Measurements from ENCODE around the gene KCNN2. TPM values are rescaled to one million over a fixed set of nuclear protein-coding genes. Genes with fewer than 3 reads are reported as not detected.
A peak's percentile ranks its signal among the peaks of the same experiment; 100 is the strongest.

Gene KCNN2
- polyA plus RNA-seq, 6 donors from 2014 or later, result not detected

DNA sequence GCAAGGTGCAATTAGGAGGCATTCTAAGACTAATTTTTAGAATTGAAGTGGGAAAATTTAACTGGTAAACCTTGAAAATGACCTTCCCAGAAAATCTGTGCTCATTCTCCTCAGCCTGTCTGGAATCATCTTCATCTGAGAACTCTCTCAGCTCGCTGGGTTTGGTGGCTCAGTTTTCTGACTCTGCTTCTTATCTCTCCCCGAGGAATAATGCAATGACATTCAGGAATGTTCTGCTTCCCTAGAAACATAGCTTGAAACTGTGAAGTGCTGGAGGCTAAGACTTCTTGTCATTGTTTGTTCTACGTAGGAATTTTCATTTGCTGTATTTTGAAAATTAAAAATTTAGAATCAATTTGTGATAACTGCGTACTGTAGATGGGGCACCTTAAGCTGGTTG, 86.6 kb downstream of the KCNN2 start:
- no peaks in the 10 kb centered on the region for H3K36me3 Mint-ChIP-seq
- H3K4me1 Mint-ChIP-seq, result peaks cover 0 to 6% (median 0%) of the 10 kb centered on the region in 3 donors
- ATAC-seq (ENCODE audit: low read depth in 2 of 2) (no peak), DNase-seq (no peak)
- H3K27me3 Mint-ChIP-seq, result peaks cover 7 to 13% (median 11%) of the 10 kb centered on the region in 3 donors
- H3K4me3 Mint-ChIP-seq, result no peak overlapping the region
- H3K9me3 Mint-ChIP-seq, result no peaks in the 10 kb centered on the region
- H3K27ac Mint-ChIP-seq, result no peak overlapping the region

- no peaks in the 10 kb centered on the region for H3K9me3 Mint-ChIP-seq
- H3K4me1 Mint-ChIP-seq, result peaks cover 0 to 6% (median 0%) of the 10 kb centered on the region in 3 donors
- H3K4me3 Mint-ChIP-seq, result peak overlapping the region in 1 of 8 donors; percentile 26
- no peaks in the 10 kb centered on the region for H3K36me3 Mint-ChIP-seq
- peaks cover 11 to 16% (median 11%) of the 10 kb centered on the region in 3 donors for H3K27me3 Mint-ChIP-seq
- H3K27ac Mint-ChIP-seq, result peak overlapping the region in 1 of 6 donors; percentile 42
- DNase-seq (peak; percentile 3), ATAC-seq (ENCODE audit: low read depth in 2 of 2) (peak; percentile 69 to 73)
Measured at GRCh38 chr5:114449860-114450421, 88.1 kb downstream of the KCNN2 start.

GRCh38 chr5:114450437-114450836, 88.6 kb downstream of the KCNN2 start:
- ATAC-seq (ENCODE audit: low read depth in 2 of 2), result no peak
- H3K36me3 Mint-ChIP-seq, result no peaks in the 10 kb centered on the region
- H3K27me3 Mint-ChIP-seq, result peaks cover 11 to 16% (median 13%) of the 10 kb centered on the region in 3 donors
- H3K4me3 Mint-ChIP-seq, result no peak overlapping the region
- peaks cover 0 to 6% (median 0%) of the 10 kb centered on the region in 3 donors for H3K4me1 Mint-ChIP-seq
- no peak for DNase-seq
- H3K9me3 Mint-ChIP-seq, result no peaks in the 10 kb centered on the region
- H3K27ac Mint-ChIP-seq, result peak overlapping the region in 1 of 6 donors; percentile 42

- peaks cover 9 to 12% (median 10%) of the 10 kb centered on the region in 3 donors for H3K27me3 Mint-ChIP-seq
- no peak overlapping the region for H3K27ac Mint-ChIP-seq
- ATAC-seq (ENCODE audit: low read depth in 2 of 2) (no peak), DNase-seq (no peak)
- no peaks in the 10 kb centered on the region for H3K4me1 Mint-ChIP-seq
- no peaks in the 10 kb centered on the region for H3K36me3 Mint-ChIP-seq
- no peak overlapping the region for H3K4me3 Mint-ChIP-seq
- peaks cover 0 to 1% (median 0%) of the 10 kb centered on the region in 7 donors for H3K9me3 Mint-ChIP-seq
Measured at GRCh38 chr5:114458726-114459125, 96.9 kb downstream of the KCNN2 start.

DNA sequence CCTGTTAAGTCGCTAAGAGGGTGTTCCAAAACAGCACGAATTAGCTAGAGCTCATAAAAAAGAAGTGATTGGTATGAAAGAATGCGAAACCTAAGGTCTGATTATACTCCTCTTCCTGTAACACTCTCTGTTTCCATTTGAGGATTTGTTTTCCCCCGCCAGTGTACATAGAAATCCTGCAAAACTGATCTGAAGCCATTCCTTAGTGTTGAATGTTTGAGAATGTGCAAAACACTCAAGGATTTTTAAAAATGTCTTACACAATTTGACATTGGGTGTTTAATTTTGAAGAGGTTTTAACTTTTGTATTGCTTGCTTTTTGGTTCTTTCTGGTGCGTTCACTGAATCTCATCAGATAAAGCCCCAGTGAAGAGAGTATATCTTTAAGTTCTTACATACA, 105.3 kb downstream of the KCNN2 start:
- Mint-ChIP-seq H3K27ac (no peak overlapping the region), H3K9me3 (peaks cover 0 to 4% (median 0%) of the 10 kb centered on the region in 7 donors), H3K36me3 (no peaks in the 10 kb centered on the region), H3K27me3 (no peaks in the 10 kb centered on the region), H3K4me1 (no peaks in the 10 kb centered on the region), H3K4me3 (no peak overlapping the region)
- ATAC-seq (ENCODE audit: low read depth in 2 of 2) (no peak), DNase-seq (no peak)

- no peaks in the 10 kb centered on the region for H3K36me3 Mint-ChIP-seq
- H3K9me3 Mint-ChIP-seq, result peaks cover 0 to 4% (median 0%) of the 10 kb centered on the region in 7 donors
- no peak for DNase-seq
- H3K4me3 Mint-ChIP-seq, result no peak overlapping the region
- no peak for ATAC-seq (ENCODE audit: low read depth in 2 of 2)
- H3K4me1 Mint-ChIP-seq, result no peaks in the 10 kb centered on the region
- no peaks in the 10 kb centered on the region for H3K27me3 Mint-ChIP-seq
- H3K27ac Mint-ChIP-seq, result no peak overlapping the region
Measured at GRCh38 chr5:114467729-114468128, 105.9 kb downstream of the KCNN2 start.

- Mint-ChIP-seq H3K4me1 (no peaks in the 10 kb centered on the region), H3K27ac (peak overlapping the region in 1 of 6 donors; percentile 86), H3K9me3 (peaks cover 0 to 4% (median 0%) of the 10 kb centered on the region in 7 donors), H3K27me3 (no peaks in the 10 kb centered on the region), H3K4me3 (no peak overlapping the region), H3K36me3 (no peaks in the 10 kb centered on the region)
- no peak for DNase-seq
- ATAC-seq (ENCODE audit: low read depth in 2 of 2), result no peak
Measured at GRCh38 chr5:114469372-114469771, 107.5 kb downstream of the KCNN2 start.

- Mint-ChIP-seq H3K9me3 (peaks cover 0 to 4% (median 0%) of the 10 kb centered on the region in 7 donors), H3K4me3 (no peak overlapping the region), H3K27me3 (no peaks in the 10 kb centered on the region), H3K4me1 (no peaks in the 10 kb centered on the region), H3K36me3 (no peaks in the 10 kb centered on the region), H3K27ac (no peak overlapping the region)
- DNase-seq (no peak), ATAC-seq (ENCODE audit: low read depth in 2 of 2) (no peak)
Measured at GRCh38 chr5:114471529-114471928, 109.7 kb downstream of the KCNN2 start.

- H3K27me3 Mint-ChIP-seq, result no peaks in the 10 kb centered on the region
- H3K27ac Mint-ChIP-seq, result no peak overlapping the region
- H3K4me1 Mint-ChIP-seq, result no peaks in the 10 kb centered on the region
- H3K9me3 Mint-ChIP-seq, result peaks cover 0 to 15% (median 5%) of the 10 kb centered on the region in 7 donors
- ATAC-seq (ENCODE audit: low read depth in 2 of 2) (no peak), DNase-seq (no peak)
- H3K36me3 Mint-ChIP-seq, result no peaks in the 10 kb centered on the region
- H3K4me3 Mint-ChIP-seq, result no peak overlapping the region
Measured at GRCh38 chr5:114473541-114473940, 111.7 kb downstream of the KCNN2 start.

GRCh38 chr5:114477816-114478334, 116.0 kb downstream of the KCNN2 start:
- H3K36me3 Mint-ChIP-seq, result no peaks in the 10 kb centered on the region
- ATAC-seq (ENCODE audit: low read depth in 2 of 2) (no peak), DNase-seq (no peak)
- H3K9me3 Mint-ChIP-seq, result peaks cover 0 to 36% (median 19%) of the 10 kb centered on the region in 7 donors
- no peaks in the 10 kb centered on the region for H3K27me3 Mint-ChIP-seq
- no peaks in the 10 kb centered on the region for H3K4me1 Mint-ChIP-seq
- H3K27ac Mint-ChIP-seq, result no peak overlapping the region
- no peak overlapping the region for H3K4me3 Mint-ChIP-seq

GRCh38 chr5:114500756-114501155, 138.9 kb downstream of the KCNN2 start:
- Mint-ChIP-seq H3K27ac (peak overlapping the region in 1 of 6 donors; percentile 75), H3K4me3 (no peak overlapping the region)

DNA sequence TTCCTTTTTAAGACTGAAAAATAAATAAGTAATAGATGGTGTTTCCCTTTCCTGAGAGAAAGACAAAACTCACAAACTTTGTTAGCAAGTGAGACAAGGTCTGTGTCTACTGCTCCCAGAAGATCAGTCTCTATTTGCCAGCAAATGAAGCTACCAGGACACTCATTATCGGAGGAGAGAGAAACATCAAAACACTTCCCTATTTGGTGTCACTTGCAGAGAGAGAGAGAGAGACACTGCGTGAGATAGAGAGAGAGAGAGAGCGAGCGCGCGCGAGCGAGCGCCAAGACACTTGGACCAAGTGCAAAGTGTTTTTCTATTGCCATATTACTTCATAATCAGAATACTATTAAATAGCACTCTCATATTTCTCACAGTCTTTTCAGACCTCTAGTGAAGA, 142.7 kb downstream of the KCNN2 start:
- H3K9me3 Mint-ChIP-seq, result peaks cover 0 to 5% (median 1%) of the 10 kb centered on the region in 7 donors
- no peak overlapping the region for H3K4me3 Mint-ChIP-seq
- ATAC-seq (ENCODE audit: low read depth in 2 of 2) (no peak), DNase-seq (no peak)
- H3K4me1 Mint-ChIP-seq, result no peaks in the 10 kb centered on the region
- no peaks in the 10 kb centered on the region for H3K36me3 Mint-ChIP-seq
- peaks cover 0 to 4% (median 0%) of the 10 kb centered on the region in 3 donors for H3K27me3 Mint-ChIP-seq
- H3K27ac Mint-ChIP-seq, result no peak overlapping the region

More at GRCh38 chr5:114500756-114501155, 138.9 kb downstream of the KCNN2 start:
- ATAC-seq (ENCODE audit: low read depth in 2 of 2) (no peak), DNase-seq (no peak)
- Mint-ChIP-seq H3K4me1 (no peaks in the 10 kb centered on the region), H3K27me3 (no peaks in the 10 kb centered on the region), H3K36me3 (no peaks in the 10 kb centered on the region), H3K9me3 (peaks cover 0 to 3% (median 0%) of the 10 kb centered on the region in 7 donors)

GRCh38 chr5:114524221-114524620, 162.4 kb downstream of the KCNN2 start:
- H3K9me3 Mint-ChIP-seq, result peaks cover 0 to 7% (median 5%) of the 10 kb centered on the region in 7 donors
- H3K36me3 Mint-ChIP-seq, result no peaks in the 10 kb centered on the region
- no peaks in the 10 kb centered on the region for H3K27me3 Mint-ChIP-seq
- no peak for DNase-seq
- no peaks in the 10 kb centered on the region for H3K4me1 Mint-ChIP-seq
- no peak for ATAC-seq (ENCODE audit: low read depth in 2 of 2)
- H3K27ac Mint-ChIP-seq, result no peak overlapping the region
- no peak overlapping the region for H3K4me3 Mint-ChIP-seq

GRCh38 chr5:114544561-114544960, 182.7 kb downstream of the KCNN2 start:
- Mint-ChIP-seq H3K4me1 (no peaks in the 10 kb centered on the region), H3K36me3 (no peaks in the 10 kb centered on the region), H3K9me3 (peaks cover 3 to 23% (median 8%) of the 10 kb centered on the region in 7 donors), H3K27ac (no peak overlapping the region), H3K27me3 (no peaks in the 10 kb centered on the region), H3K4me3 (no peak overlapping the region)
- ATAC-seq (ENCODE audit: low read depth in 2 of 2) (no peak), DNase-seq (no peak)
